Caco-2 (cell line): ENCODE results near the gene SIAH3. TPM values are rescaled to one million over a fixed set of nuclear protein-coding genes. Genes with fewer than 3 reads are reported as not detected.

Experiments
- BruUV-seq: library from RNA; stranded (reverse); fragments of 400-500 nt; replicated peaks from 2 replicates; lab custom pipeline; 2021; lab: Mats Ljungman, UMichigan
- CTCF ChIA-PET: fragments of 300-600 bp; sonication (Branson Sonifier 250); formaldehyde crosslinking; loops from one replicate; lab custom pipeline; 2022; ENCODE audit warnings: antibody characterized with exemption; lab: Charles Lee
- POLR2A ChIA-PET: fragments of 300-600 bp; sonication (Branson Sonifier 250); formaldehyde crosslinking; loops from one replicate; lab custom pipeline; 2022; ENCODE audit warnings: antibody characterized with exemption; lab: Charles Lee
- DNase-seq, 2 experiments: peaks; one replicate each; pipeline versions ENCODE4 v3.0.0 to v3.0.0-alpha.2; 2020 to 2022
- H3K27me3 ChIP-seq: replicated peaks from 2 replicates; pipeline ENCODE4 v1.6.0; 2011; ENCODE audit warnings: low read length; ENCODE audit not compliant: control insufficient read depth, insufficient read depth
- H3K36me3 ChIP-seq: 2 replicates; pipeline ENCODE4 v1.5.1; 2011; ENCODE audit warnings: low read length; ENCODE audit not compliant: control insufficient read depth, insufficient read depth
- H3K4me1 ChIP-seq: fragments of 250-450 bp; sonication (Bioruptor Pico); 2 replicates; pipeline ENCODE4 v1.5.1; 2020; ENCODE audit warnings: mild to moderate bottlenecking
- H3K4me3 ChIP-seq: 2 replicates; pipeline ENCODE4 v1.5.1; 2011; ENCODE audit warnings: low read depth, mild to moderate bottlenecking, control low read depth, low read length
- H3K9me3 ChIP-seq: fragments of 250-450 bp; sonication (Bioruptor Pico); 2 replicates; pipeline ENCODE4 v1.5.1; 2020; ENCODE audit warnings: mild to moderate bottlenecking, moderate library complexity
- H3K27ac Mint-ChIP-seq: one replicate; pipeline ENCODE4 v1.8.0; 2022; ENCODE audit warnings: mixed read lengths; ENCODE audit not compliant: unreplicated experiment
- H3K27me3 Mint-ChIP-seq: one replicate; pipeline ENCODE4 v1.8.0; 2022; ENCODE audit warnings: mixed read lengths; ENCODE audit not compliant: insufficient read depth, unreplicated experiment
- H3K36me3 Mint-ChIP-seq: one replicate; pipeline ENCODE4 v1.8.0; 2022; ENCODE audit warnings: mild to moderate bottlenecking, mixed read lengths; ENCODE audit not compliant: insufficient read depth, unreplicated experiment
- H3K4me1 Mint-ChIP-seq: one replicate; pipeline ENCODE4 v1.8.0; 2022; ENCODE audit warnings: low read depth, mixed read lengths; ENCODE audit not compliant: unreplicated experiment
- H3K4me3 Mint-ChIP-seq: one replicate; pipeline ENCODE4 v1.8.0; 2022; ENCODE audit warnings: mild to moderate bottlenecking, moderate library complexity, mixed read lengths; ENCODE audit not compliant: unreplicated experiment
- H3K9me3 Mint-ChIP-seq: one replicate; pipeline ENCODE4 v1.8.0; 2022; ENCODE audit warnings: mixed read lengths; ENCODE audit not compliant: unreplicated experiment
- CTCF ChIP-seq, 2 experiments: fragments of 200-600 bp in 1 of 2; IDR thresholded peaks; 1 replicate in 1 of 2; 2 replicates in 1 of 2; pipeline versions ENCODE4 v1.5.1 to v1.8.0; 2011 to 2022; ENCODE audit warnings: antibody characterized with exemption in 1 of 2, control low read depth in 1 of 2, inconsistent platforms in 1 of 2, low read depth in 1 of 2, low read length in 1 of 2, mild to moderate bottlenecking in 1 of 2, moderate library complexity in 1 of 2; ENCODE audit not compliant: insufficient read depth in 1 of 2, severe bottlenecking in 1 of 2, unreplicated experiment in 1 of 2
- intact Hi-C: fragments of 100-400 bp; cut with micrococcal nuclease; formaldehyde crosslinking; loops from one replicate; pipeline ENCODE4 v1.10.0; 2022; ENCODE audit not compliant: unreplicated experiment
- total RNA-seq: library from RNA; stranded (reverse); gene quantifications from 2 replicates; pipeline ENCODE4 v1.2.3, GENCODE V29; 2022

Gene SIAH3
- total RNA-seq, 1 experiment from 2014 or later: not detected

GRCh38 chr13:45882626-45883025 lies 31.1 kb upstream of the SIAH3 start:
- DNase-seq: no peak
- intact Hi-C loops: no loop called here
- BruUV-seq: no TSS peak

GRCh38 chr13:45881353-45881752 lies 29.8 kb upstream of the SIAH3 start:
- no peak overlapping the region for H3K4me3 ChIP-seq
- ChIA-PET CTCF (no interaction called here), POLR2A (no interaction called here)
- H3K36me3 ChIP-seq: no peaks in the 10 kb centered on the region
- H3K36me3 Mint-ChIP-seq: no peaks in the 10 kb centered on the region
- intact Hi-C loops: no loop called here
- peaks cover 16% of the 10 kb centered on the region for H3K27me3 Mint-ChIP-seq
- no peaks in the 10 kb centered on the region for H3K4me1 Mint-ChIP-seq
- no peaks in the 10 kb centered on the region for H3K27me3 ChIP-seq
- BruUV-seq: no TSS peak
- H3K4me3 Mint-ChIP-seq: no peak overlapping the region
- no peaks in the 10 kb centered on the region for H3K4me1 ChIP-seq
- DNase-seq: no peak
- no peak overlapping the region for H3K27ac Mint-ChIP-seq
- H3K9me3 ChIP-seq: no peaks in the 10 kb centered on the region
- no peak for TF ChIP-seq CTCF (IDR thresholded peaks at IDR 0.05; ENCODE audit: insufficient read depth in 1 of 2, low read depth in 1 of 2, low read length in 1 of 2, severe bottlenecking in 1 of 2, unreplicated experiment in 1 of 2)
- H3K9me3 Mint-ChIP-seq: no peaks in the 10 kb centered on the region

More at GRCh38 chr13:45882626-45883025, 31.1 kb upstream of the SIAH3 start:
- Mint-ChIP-seq H3K27me3 (peaks cover 16% of the 10 kb centered on the region), H3K4me1 (no peaks in the 10 kb centered on the region), H3K36me3 (no peaks in the 10 kb centered on the region), H3K4me3 (no peak overlapping the region), H3K27ac (no peak overlapping the region), H3K9me3 (no peaks in the 10 kb centered on the region)
- ChIA-PET POLR2A (no interaction called here), CTCF (no interaction called here)
- H3K4me3 ChIP-seq: no peak overlapping the region
- no peak for TF ChIP-seq CTCF (IDR thresholded peaks at IDR 0.05; ENCODE audit: insufficient read depth in 1 of 2, low read depth in 1 of 2, low read length in 1 of 2, severe bottlenecking in 1 of 2, unreplicated experiment in 1 of 2)
- H3K9me3 ChIP-seq: no peaks in the 10 kb centered on the region
- H3K27me3 ChIP-seq: no peaks in the 10 kb centered on the region
- no peaks in the 10 kb centered on the region for H3K36me3 ChIP-seq
- no peaks in the 10 kb centered on the region for H3K4me1 ChIP-seq

- BruUV-seq: no TSS peak
- Histone ChIP-seq H3K9me3 (no peaks in the 10 kb centered on the region), H3K4me1 (no peaks in the 10 kb centered on the region), H3K4me3 (no peak overlapping the region), H3K27me3 (no peaks in the 10 kb centered on the region), H3K36me3 (no peaks in the 10 kb centered on the region)
- Mint-ChIP-seq H3K36me3 (peaks cover under 1% of the 10 kb centered on the region), H3K4me1 (peaks cover 7% of the 10 kb centered on the region), H3K27me3 (peaks cover 18% of the 10 kb centered on the region), H3K27ac (no peak overlapping the region), H3K4me3 (no peak overlapping the region), H3K9me3 (no peaks in the 10 kb centered on the region)
- intact Hi-C loops: no loop called here
- TF ChIP-seq CTCF (IDR thresholded peaks at IDR 0.05; ENCODE audit: insufficient read depth in 1 of 2, low read depth in 1 of 2, low read length in 1 of 2, severe bottlenecking in 1 of 2, unreplicated experiment in 1 of 2): no peak
- DNase-seq: no peak
- ChIA-PET POLR2A (no interaction called here), CTCF (interaction anchor here (0.6 to 1.9 kb wide), 7 partner anchors 14 to 441 kb away, joined by 3 to 26 read pairs (median 5); no protein-coding TSS in a partner anchor)
Measured at GRCh38 chr13:45880242-45880641, 28.7 kb upstream of the SIAH3 start.
